Psoas muscle (tissue), 8 donors: ENCODE results near the gene GPRIN2. TPM values are rescaled to one million over a fixed set of nuclear protein-coding genes. Genes with fewer than 3 reads are reported as not detected.
A peak's percentile ranks its signal among the peaks of the same experiment; 100 is the strongest.
"Not testable (repeated sequence)": the region's sequence is repeated elsewhere in the genome, so short reads cannot be mapped to it uniquely, and the experiment has no call there.

Experiments used
- ATAC-seq, 4 donors: fragments of 200-7000 bp; cut with Tn5 transposase; one replicate each; pipeline ENCODE4 v1.9.1; 2020; ENCODE audit warnings: moderate library complexity in 3 of 4, mild to moderate bottlenecking in 2 of 4
- DNase-seq, 2 donors: peaks; one replicate each; pipeline ENCODE4 v3.0.0-alpha.2; 2020
- H3K27ac ChIP-seq: fragments of 200-600 bp; one replicate; pipeline ENCODE4 v1.8.0; 2022
- H3K27me3 ChIP-seq, 3 donors: fragments of 200-600 bp in 1 of 3; one replicate each; pipeline versions ENCODE4 v1.6.1 to v1.8.0; 2013 to 2022; ENCODE audit warnings: low read length in 2 of 3, mild to moderate bottlenecking in 2 of 3, moderate library complexity in 1 of 3; ENCODE audit not compliant: insufficient read depth in 3 of 3
- H3K36me3 ChIP-seq, 2 donors: fragments of 200-600 bp in 1 of 2; one replicate each; pipeline versions ENCODE4 v1.6.1 to v1.8.0; 2013 to 2022; ENCODE audit warnings: low read depth in 1 of 2, mild to moderate bottlenecking in 1 of 2, moderate library complexity in 1 of 2; ENCODE audit not compliant: insufficient read depth in 1 of 2
- H3K4me1 ChIP-seq: fragments of 200-600 bp; one replicate; pipeline ENCODE4 v1.8.0; 2022
- H3K4me3 ChIP-seq: fragments of 200-600 bp; one replicate; pipeline ENCODE4 v1.8.0; 2022; ENCODE audit warnings: mild to moderate bottlenecking
- H3K9me3 ChIP-seq: fragments of 200-600 bp; one replicate; pipeline ENCODE4 v1.8.0; 2022
- WGBS, 3 donors: extraction: QIAGEN DNeasy Blood & Tissue Kit; methylation state at CpG; one replicate each; pipeline versions ENCODE4 v1.1.6 to v1.1.7; 2013; 5-methylcytosine and 5-hydroxymethylcytosine counted together
- intact Hi-C, 2 donors: fragments of 100-400 bp; cut with DNase I; formaldehyde crosslinking; loops; one replicate each; pipeline versions ENCODE4 v1.11.0 to v1.14.2; 2022
- long read RNA-seq, 2 donors: library from polyadenylated mRNA; unstranded; transcript quantifications; one replicate each; pipeline ENCODE4 v2.0.0, GENCODE V29; 2021
- polyA plus RNA-seq, 3 donors: library from polyadenylated mRNA; stranded (reverse); fragments of 200-250 nt; gene quantifications; one replicate each; pipeline ENCODE4 v1.2.3, GENCODE V29; 2013
- total RNA-seq, 4 donors: library from RNA; stranded (reverse); fragmentation: NEBNext Ultra II Directional in 2 of 4; extraction: Animal tissue kit (Norgen Biotek cat#: 25700) in 2 of 4; gene quantifications; one replicate each; pipeline versions ENCODE4 v1.2.1 to v1.2.4, GENCODE V29; 2021 to 2023
- TF ChIP-seq, protein P1 (sequence below): fragments of 200-600 bp; IDR thresholded peaks from one replicate; pipeline ENCODE4 v1.8.0; 2022; ENCODE audit warnings: antibody characterized with exemption
- donor health status: healthy with polysubstance abuse.
- donor health status: DM: no; HTN: no; CAD: no; lungs with moderate emphysema.
- donor health status: Bipolar disorder and iron deficiency.
- donor health status: healthy.
- donor health status: DM: yes; HTN: yes; CAD: no.
- donor health status: DM: no; HTN: no; CAD: no.
- donor health status: DM: no; HTN: no; CAD: no.
- donor health status: DM: yes; HTN: yes; CAD: no.

GPRIN2 gene
- total RNA-seq (not detected), polyA plus RNA-seq (not detected)
- long read RNA-seq, donor 1, result 0 reads
- long read RNA-seq, donor 2, result 0 reads

DNA sequence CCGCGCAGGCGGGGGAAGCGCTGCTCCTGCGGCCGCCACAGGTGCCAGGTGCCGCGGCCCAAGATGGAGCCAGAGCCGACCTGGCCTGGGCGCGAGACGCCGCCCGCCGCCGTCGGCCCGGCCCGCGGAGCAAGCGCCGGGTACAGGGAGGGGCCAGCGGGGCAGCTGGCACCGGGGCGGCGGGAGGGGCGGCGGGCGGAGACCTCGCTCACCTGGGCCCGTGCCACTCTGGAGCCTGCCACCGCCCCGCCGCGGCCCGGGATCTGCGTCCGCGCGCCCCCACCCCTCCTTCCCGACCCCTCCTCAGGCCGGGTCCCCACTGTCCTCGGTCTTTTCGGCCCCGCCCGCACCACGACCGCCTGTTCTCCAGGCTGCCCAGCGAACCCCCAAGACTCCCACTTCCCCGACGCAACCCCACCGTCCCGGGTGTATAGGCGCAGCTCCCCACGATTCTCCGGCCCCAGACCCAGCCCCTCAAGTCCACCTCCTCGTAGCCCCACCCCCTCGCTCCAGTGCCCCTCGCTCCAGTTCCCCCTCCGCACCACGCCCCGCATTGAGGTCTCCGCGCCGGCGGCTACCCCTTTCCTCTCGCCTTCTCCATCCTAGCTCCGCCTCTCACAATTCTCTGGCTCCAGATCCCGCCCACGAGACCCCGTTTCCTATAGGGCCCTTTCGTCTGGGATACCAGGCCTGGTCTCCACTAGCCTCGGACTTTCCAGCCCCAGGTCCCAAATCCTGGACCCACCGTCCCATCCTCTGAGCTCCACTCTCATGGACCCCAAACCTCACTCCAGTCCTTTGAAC is at the start of gene GPRIN2:
GPRIN2 (minus strand) TSS at position 144 of the 804 bp plus-strand sequence. CDS start 5,922 bp downstream, outside the sequence.
- ATAC-seq, result no peak
- Histone ChIP-seq H3K36me3 (no peaks in the 10 kb centered on the region), H3K27ac (no peak within 1 kb of the TSS), H3K4me3 (peak within 1 kb of the TSS; percentile 45), H3K9me3 (no peaks in the 10 kb centered on the region), H3K27me3 (peaks cover 0 to 76% (median 14%) of the 10 kb centered on the region in 3 donors), H3K4me1 (no peaks in the 10 kb centered on the region)
- TF ChIP-seq, protein P1, sequence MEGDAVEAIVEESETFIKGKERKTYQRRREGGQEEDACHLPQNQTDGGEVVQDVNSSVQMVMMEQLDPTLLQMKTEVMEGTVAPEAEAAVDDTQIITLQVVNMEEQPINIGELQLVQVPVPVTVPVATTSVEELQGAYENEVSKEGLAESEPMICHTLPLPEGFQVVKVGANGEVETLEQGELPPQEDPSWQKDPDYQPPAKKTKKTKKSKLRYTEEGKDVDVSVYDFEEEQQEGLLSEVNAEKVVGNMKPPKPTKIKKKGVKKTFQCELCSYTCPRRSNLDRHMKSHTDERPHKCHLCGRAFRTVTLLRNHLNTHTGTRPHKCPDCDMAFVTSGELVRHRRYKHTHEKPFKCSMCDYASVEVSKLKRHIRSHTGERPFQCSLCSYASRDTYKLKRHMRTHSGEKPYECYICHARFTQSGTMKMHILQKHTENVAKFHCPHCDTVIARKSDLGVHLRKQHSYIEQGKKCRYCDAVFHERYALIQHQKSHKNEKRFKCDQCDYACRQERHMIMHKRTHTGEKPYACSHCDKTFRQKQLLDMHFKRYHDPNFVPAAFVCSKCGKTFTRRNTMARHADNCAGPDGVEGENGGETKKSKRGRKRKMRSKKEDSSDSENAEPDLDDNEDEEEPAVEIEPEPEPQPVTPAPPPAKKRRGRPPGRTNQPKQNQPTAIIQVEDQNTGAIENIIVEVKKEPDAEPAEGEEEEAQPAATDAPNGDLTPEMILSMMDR, result no peak
- 5 to 6% (median 5%) methylated on average over 53 to 74 of the region's 74 CpGs for WGBS, 3 donors
- intact Hi-C loops, result loop anchor here in 1 of 2 donors (10.0 kb wide), 1 partner anchor 332 kb away; no protein-coding TSS in a partner anchor
- peak; percentile 21 to 53 for DNase-seq

DNA sequence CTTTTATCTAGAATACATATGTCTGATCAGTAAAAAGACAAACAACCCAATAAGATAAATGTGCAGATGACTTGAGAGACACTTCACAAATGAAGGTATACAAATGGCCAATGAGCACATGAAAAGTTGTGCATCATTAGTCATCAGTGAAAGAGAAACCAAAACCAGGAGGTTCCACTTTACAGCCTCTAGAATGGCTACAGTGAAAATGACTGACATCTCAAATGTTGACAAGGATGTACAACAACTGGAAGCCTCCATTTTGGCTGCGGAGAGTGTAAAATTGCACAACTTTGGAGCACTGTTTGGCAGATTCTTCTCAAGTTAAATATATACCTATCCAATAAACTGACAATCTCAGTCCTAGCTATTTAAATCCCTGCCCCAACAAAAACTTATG is 44.1 kb upstream of the GPRIN2 start:
- H3K4me1 ChIP-seq, H3K27me3 ChIP-seq, DNase-seq, ATAC-seq, intact Hi-C loops, H3K27ac ChIP-seq, H3K36me3 ChIP-seq, H3K4me3 ChIP-seq, H3K9me3 ChIP-seq: not testable (repeated sequence)
- WGBS, 3 donors, result 50 to 71% (median 68%) methylated on average over 1 of the region's 1 CpG

DNA sequence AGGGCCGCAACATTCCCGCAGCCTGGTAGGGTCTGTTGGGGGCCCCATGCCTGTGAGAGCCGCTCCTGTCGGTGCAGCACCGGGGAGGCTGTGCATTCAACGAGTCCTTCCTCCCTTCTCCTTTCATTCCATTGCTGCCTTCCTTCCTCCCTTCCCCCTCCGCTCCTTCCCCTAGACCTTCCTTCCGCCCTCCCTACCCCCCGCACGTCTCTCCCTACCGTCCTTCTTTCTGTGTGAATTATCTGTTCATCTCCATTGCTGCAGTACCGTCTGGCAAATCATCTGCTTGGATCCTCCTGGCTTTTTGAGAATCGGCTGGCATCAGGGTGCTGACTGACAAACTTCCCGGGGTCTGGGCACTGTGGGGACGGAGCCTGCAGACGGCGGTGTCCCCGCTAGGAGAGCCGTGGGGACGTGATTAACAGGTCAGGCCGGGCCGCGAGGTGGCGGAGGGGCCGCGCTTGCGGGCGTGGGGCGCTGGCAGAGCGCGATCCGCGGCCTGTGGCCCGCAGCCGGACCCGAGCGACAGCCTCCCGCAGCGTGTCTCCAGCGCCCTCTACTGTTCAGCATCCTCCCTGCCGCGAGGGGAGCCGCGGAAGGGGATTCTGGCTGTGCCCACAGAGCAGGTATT is 41.3 kb upstream of the GPRIN2 start:
- intact Hi-C loops, H3K9me3 ChIP-seq, H3K36me3 ChIP-seq, H3K4me1 ChIP-seq, H3K27ac ChIP-seq, H3K27me3 ChIP-seq: not testable (repeated sequence)
- H3K4me3 ChIP-seq, result peak overlapping the region; percentile 54
- peak; percentile 75 to 86 (median 84) for ATAC-seq
- 0 to 6% (median 1%) methylated on average over 3 to 25 of the region's 44 CpGs for WGBS, 3 donors
- TF ChIP-seq, protein P1, result peak; percentile 3
- DNase-seq, result peak; percentile 28 to 44

DNA sequence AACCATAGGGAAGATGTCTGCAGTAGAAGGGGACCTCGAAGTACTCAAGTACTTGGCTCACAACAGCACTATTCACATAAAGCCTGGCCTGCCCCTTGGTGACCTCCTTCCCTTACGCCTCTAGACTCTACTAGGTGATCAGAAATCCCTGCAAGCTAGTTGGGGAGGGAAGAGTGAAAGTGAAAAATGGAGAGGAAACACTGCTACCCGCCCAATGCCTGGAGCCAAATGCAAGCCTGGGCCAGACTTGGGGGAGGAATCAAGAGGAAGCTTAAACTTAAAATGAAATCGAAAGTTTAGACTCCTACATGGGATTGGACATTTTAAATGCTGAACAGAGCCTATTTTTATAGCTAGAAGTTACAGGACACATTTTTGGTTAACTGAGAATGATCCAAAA is 40.1 kb upstream of the GPRIN2 start:
- H3K36me3 ChIP-seq, H3K4me1 ChIP-seq, H3K27ac ChIP-seq, ATAC-seq, H3K9me3 ChIP-seq, intact Hi-C loops, H3K4me3 ChIP-seq, H3K27me3 ChIP-seq: not testable (repeated sequence)
- 38 to 61% (median 46%) methylated on average over 2 of the region's 4 CpGs for WGBS, 3 donors
- peak in 1 of 2 donors; percentile 13 for DNase-seq

DNA sequence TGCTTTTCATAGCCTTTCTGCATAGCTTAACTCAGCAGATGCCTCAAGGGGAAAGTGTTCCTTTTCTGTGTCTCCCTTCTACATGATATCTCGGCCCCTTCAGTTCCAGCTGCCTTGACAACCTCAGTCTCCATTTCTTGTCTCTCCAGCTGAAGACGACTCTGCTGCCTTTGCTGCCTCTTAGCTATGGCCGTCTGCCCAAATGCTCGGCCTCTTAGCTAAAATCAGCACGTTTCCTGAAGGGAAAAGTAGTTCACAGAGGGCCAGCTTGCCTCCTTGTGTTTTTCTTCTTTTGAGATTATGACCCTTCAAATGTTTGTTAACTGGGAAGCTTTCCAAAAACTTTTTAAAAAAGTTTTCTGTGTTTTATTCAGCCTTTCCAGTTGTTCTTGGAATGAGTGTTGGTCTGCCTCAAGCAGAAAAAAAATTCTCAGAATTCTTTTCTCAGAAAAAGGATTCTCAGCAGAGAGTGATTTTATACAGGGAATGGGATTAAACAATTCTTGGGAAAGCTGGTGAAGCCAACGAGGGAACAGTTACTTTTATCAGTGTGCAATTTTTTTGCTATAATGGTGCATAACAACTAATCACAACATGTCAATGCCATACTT is 38.1 kb upstream of the GPRIN2 start:
- ATAC-seq, H3K27me3 ChIP-seq, H3K4me1 ChIP-seq, intact Hi-C loops, H3K9me3 ChIP-seq, H3K36me3 ChIP-seq, H3K4me3 ChIP-seq, H3K27ac ChIP-seq, DNase-seq: not testable (repeated sequence)
- 15 to 40% (median 17%) methylated on average over 5 of the region's 6 CpGs for whole genome bisulfite sequencing, 3 donors

DNA sequence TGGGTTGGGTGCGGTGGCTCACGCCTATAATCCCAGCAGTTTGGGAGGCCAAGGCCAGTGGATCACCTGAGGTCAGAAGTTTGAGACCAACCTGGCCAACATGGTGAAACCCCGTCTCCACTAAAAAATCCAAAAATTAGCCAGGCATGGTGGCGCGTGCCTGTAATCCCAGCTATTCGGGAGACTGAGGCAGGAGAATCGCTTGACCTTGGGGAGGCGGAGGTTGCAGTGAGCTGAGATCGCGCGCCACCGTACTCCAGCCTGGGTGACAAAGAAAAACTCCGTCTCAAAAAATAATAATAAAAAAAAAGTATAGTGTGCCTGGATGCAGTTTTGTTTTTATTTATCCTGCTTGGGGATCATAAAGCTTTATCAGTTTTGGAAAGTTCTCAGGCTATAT is 36.8 kb upstream of the GPRIN2 start:
- ATAC-seq, intact Hi-C loops, H3K4me1 ChIP-seq, DNase-seq, H3K36me3 ChIP-seq, H3K27me3 ChIP-seq, H3K4me3 ChIP-seq, H3K9me3 ChIP-seq, H3K27ac ChIP-seq: not testable (repeated sequence)
- WGBS, 3 donors, result 93 to 99% (median 97%) methylated on average over 11 to 13 of the region's 13 CpGs

DNA sequence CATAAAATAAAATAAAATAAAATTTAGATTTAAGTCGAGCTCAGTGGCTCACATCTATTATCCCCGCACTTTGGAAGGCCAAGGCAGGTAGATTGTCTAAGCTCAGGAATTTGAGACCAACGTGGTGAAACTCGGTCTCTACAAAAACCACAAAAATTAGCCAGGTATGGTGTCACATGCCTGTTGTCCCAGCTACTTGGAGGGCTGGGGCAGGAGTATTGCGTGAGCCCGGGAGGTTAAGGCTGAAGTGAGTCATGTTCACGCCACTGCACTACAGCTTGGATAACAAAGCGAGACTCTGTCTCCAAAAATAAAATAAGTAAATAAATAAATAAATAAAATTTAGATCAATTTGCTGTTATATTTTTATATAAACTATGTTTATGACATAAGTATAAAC is 34.6 kb upstream of the GPRIN2 start:
- H3K4me3 ChIP-seq, H3K27ac ChIP-seq, ATAC-seq, intact Hi-C loops, DNase-seq, H3K27me3 ChIP-seq, H3K36me3 ChIP-seq, H3K4me1 ChIP-seq, H3K9me3 ChIP-seq: not testable (repeated sequence)
- no CpG with 5 or more reads among the region's 8 CpGs for WGBS, 3 donors

DNA sequence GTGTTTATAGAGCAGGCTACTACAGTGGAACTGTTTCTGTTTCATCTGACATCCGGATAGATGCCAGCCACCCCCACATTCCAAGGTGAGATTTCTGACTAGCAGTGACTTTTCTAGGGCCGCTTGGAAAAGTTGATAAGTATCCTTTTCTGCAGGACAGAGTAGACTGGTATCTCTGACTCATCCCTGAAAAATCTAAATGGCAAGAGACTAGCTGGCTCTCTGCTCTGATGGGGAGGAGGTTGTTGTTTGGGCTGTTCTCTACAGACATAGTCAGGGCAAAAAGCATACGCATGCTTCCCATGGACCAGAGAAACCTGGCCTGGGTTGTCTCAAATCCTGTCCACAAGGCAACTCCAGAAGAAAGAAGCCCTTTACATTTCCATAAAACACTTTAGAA is 33.1 kb upstream of the GPRIN2 start:
- intact Hi-C loops, H3K27me3 ChIP-seq, DNase-seq, H3K27ac ChIP-seq, ATAC-seq, H3K4me3 ChIP-seq, H3K36me3 ChIP-seq, H3K9me3 ChIP-seq, H3K4me1 ChIP-seq: not testable (repeated sequence)
- no CpG with 5 or more reads among the region's 3 CpGs for WGBS, 3 donors

DNA sequence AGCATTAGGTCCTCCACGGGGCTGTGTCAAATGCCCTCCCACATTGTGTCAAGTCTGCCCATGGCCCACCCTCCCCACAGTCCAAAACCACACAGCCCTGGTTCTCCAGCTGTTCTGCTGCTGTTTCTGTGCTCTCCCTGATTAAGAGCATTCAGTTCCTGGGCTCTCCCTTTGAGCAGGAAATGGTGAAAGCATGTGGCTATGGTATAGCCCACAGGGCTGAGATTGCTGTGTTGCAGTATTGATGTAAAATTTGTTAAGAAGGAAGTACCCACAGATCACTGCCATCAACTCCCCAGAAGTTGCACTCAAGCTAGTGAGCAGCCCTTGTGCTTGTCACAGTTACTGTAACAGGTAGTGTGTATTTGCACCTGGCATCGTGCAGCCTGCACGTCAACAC is 31.8 kb upstream of the GPRIN2 start:
- H3K27ac ChIP-seq, ATAC-seq, H3K9me3 ChIP-seq, H3K27me3 ChIP-seq, intact Hi-C loops, H3K36me3 ChIP-seq, H3K4me3 ChIP-seq, H3K4me1 ChIP-seq, DNase-seq: not testable (repeated sequence)
- WGBS, 3 donors, result no CpG with 5 or more reads among the region's 3 CpGs
